ENCODE data around the gene MATN4. TPM values are rescaled to one million over a fixed set of nuclear protein-coding genes. Genes with fewer than 3 reads are reported as not detected.

The MATN4 gene
- total and polyA plus RNA-seq, 2 experiments from 2014 or later: 3.3 to 5.1 TPM

DNA sequence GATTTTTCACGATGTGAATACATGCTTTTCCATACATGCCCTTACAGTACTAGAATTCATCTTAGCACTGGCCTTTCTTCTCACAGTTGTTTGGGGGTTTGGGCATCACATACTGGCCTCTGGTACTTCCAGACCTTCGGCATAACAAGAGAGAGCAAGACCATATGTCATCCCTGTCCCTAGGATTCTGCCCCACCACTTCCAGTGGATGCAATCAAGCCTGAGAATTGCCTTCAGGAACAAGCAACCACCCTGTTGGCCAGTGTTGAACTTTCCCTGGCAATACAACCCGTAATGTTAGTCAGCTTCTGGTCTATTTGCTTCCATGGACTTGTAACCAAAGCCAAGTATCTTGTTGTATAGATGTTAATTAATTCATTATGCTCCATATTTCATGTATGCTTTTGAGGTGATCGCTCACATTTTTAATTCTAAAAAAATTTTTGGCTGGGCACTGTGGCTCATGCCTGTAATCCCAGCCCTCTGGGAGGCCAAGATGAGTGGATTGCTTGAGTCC is 38.3 kb downstream of the MATN4 start:
- DNase-seq (ENCODE audit: low spot score) (no peak), ATAC-seq (no peak)
- Histone ChIP-seq H2AFZ (no peak overlapping the region), H3K4me2 (no peak overlapping the region), H3K27ac (ENCODE audit: low read depth) (no peak overlapping the region), H3K4me3 (no peak overlapping the region), H3K79me2 (replicated peaks; ENCODE audit: insufficient read depth) (no peaks in the 10 kb centered on the region), H3F3A (replicated peaks; ENCODE audit: low read depth) (no peaks in the 10 kb centered on the region), H4K20me1 (replicated peaks; ENCODE audit: insufficient read depth) (no peaks in the 10 kb centered on the region), H3K4me1 (ENCODE audit: insufficient read depth) (peaks cover 6% of the 10 kb centered on the region; the same call in 1 of the 2 replicates), H3K9me2 (ENCODE audit: insufficient read depth) (peaks cover 14% of the 10 kb centered on the region), H3K36me3 (ENCODE audit: insufficient read depth) (no peaks in the 10 kb centered on the region), H3K27me3 (ENCODE audit: insufficient read depth) (no peaks in the 10 kb centered on the region)
- no peaks in the 10 kb centered on the region for H3K9me3 Mint-ChIP-seq
- TF ChIP-seq POLR2AphosphoS5 (IDR thresholded peaks at IDR 0.05; ENCODE audit: low read depth) (no peak), NANOG (IDR thresholded peaks at IDR 0.05; ENCODE audit: borderline replicate concordance) (no peak), ZNF114 (CRISPR knock-in tag; IDR thresholded peaks at IDR 0.05) (no peak), CREB1 (CRISPR knock-in tag; IDR thresholded peaks at IDR 0.05; ENCODE audit: low read depth) (no peak), JUNB (IDR thresholded peaks at IDR 0.05; ENCODE audit: unreplicated experiment) (no peak), EZH2phosphoT487 (IDR thresholded peaks at IDR 0.05; ENCODE audit: unreplicated experiment) (no peak), ZNF331 (CRISPR knock-in tag; IDR thresholded peaks at IDR 0.05; ENCODE audit: low read depth) (no peak), EZH2 (IDR thresholded peaks at IDR 0.05; ENCODE audit: low read depth, unreplicated experiment) (no peak), STAT1 (IDR thresholded peaks at IDR 0.05; ENCODE audit: unreplicated experiment) (no peak)
- TF ChIP-seq, protein P1, sequence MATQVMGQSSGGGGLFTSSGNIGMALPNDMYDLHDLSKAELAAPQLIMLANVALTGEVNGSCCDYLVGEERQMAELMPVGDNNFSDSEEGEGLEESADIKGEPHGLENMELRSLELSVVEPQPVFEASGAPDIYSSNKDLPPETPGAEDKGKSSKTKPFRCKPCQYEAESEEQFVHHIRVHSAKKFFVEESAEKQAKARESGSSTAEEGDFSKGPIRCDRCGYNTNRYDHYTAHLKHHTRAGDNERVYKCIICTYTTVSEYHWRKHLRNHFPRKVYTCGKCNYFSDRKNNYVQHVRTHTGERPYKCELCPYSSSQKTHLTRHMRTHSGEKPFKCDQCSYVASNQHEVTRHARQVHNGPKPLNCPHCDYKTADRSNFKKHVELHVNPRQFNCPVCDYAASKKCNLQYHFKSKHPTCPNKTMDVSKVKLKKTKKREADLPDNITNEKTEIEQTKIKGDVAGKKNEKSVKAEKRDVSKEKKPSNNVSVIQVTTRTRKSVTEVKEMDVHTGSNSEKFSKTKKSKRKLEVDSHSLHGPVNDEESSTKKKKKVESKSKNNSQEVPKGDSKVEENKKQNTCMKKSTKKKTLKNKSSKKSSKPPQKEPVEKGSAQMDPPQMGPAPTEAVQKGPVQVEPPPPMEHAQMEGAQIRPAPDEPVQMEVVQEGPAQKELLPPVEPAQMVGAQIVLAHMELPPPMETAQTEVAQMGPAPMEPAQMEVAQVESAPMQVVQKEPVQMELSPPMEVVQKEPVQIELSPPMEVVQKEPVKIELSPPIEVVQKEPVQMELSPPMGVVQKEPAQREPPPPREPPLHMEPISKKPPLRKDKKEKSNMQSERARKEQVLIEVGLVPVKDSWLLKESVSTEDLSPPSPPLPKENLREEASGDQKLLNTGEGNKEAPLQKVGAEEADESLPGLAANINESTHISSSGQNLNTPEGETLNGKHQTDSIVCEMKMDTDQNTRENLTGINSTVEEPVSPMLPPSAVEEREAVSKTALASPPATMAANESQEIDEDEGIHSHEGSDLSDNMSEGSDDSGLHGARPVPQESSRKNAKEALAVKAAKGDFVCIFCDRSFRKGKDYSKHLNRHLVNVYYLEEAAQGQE (IDR thresholded peaks at IDR 0.05; ENCODE audit: unreplicated experiment): no peak
- TF ChIP-seq, protein P2, sequence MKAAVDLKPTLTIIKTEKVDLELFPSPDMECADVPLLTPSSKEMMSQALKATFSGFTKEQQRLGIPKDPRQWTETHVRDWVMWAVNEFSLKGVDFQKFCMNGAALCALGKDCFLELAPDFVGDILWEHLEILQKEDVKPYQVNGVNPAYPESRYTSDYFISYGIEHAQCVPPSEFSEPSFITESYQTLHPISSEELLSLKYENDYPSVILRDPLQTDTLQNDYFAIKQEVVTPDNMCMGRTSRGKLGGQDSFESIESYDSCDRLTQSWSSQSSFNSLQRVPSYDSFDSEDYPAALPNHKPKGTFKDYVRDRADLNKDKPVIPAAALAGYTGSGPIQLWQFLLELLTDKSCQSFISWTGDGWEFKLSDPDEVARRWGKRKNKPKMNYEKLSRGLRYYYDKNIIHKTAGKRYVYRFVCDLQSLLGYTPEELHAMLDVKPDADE (IDR thresholded peaks at IDR 0.05): no peak
- TF ChIP-seq, protein P3, sequence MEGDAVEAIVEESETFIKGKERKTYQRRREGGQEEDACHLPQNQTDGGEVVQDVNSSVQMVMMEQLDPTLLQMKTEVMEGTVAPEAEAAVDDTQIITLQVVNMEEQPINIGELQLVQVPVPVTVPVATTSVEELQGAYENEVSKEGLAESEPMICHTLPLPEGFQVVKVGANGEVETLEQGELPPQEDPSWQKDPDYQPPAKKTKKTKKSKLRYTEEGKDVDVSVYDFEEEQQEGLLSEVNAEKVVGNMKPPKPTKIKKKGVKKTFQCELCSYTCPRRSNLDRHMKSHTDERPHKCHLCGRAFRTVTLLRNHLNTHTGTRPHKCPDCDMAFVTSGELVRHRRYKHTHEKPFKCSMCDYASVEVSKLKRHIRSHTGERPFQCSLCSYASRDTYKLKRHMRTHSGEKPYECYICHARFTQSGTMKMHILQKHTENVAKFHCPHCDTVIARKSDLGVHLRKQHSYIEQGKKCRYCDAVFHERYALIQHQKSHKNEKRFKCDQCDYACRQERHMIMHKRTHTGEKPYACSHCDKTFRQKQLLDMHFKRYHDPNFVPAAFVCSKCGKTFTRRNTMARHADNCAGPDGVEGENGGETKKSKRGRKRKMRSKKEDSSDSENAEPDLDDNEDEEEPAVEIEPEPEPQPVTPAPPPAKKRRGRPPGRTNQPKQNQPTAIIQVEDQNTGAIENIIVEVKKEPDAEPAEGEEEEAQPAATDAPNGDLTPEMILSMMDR (conservative IDR thresholded peaks at IDR 0.05; ENCODE audit: low read depth in 2 of 2): no peak
- peaks cover 12% of the 10 kb centered on the region; the same call in 2 of the 3 replicates for H3K4me1 Mint-ChIP-seq
- H3K27me3 Mint-ChIP-seq (ENCODE audit: insufficient read depth, low read depth, poor library complexity): peaks cover 5% of the 10 kb centered on the region
- no peak overlapping the region for H3K4me3 Mint-ChIP-seq
- no peaks in the 10 kb centered on the region for H3K36me3 Mint-ChIP-seq (ENCODE audit: low read depth)
- no peak overlapping the region for H3K27ac Mint-ChIP-seq

Measured in GM23338 (cell line).